Choroid plexus epithelial cell (primary cell): ENCODE data around the gene MIDN.
A peak's percentile ranks its signal among the peaks of the same experiment; 100 is the strongest.

Experiments
- DNase-seq: peaks from one replicate; pipeline ENCODE4 v3.0.0-alpha.2; 2010; ENCODE audit warnings: low read depth
- H3K4me3 ChIP-seq: 2 replicates; pipeline ENCODE4 v1.5.1; 2011; ENCODE audit warnings: low read depth, mild to moderate bottlenecking, control low read depth, low read length, moderate library complexity
- TF ChIP-seq, protein P1 (sequence below): conservative IDR thresholded peaks from 2 replicates; pipeline ENCODE4 v1.5.1; 2011; ENCODE audit warnings: low read depth, mild to moderate bottlenecking, control low read depth, inconsistent platforms, low read length, moderate library complexity

Gene MIDN

GRCh38 chr19:1235625-1236538 lies 12.5 kb upstream of the MIDN start:
- DNase-seq, result peak; percentile 61
- peak overlapping the region; percentile 49 for H3K4me3 ChIP-seq
- TF ChIP-seq, protein P1, sequence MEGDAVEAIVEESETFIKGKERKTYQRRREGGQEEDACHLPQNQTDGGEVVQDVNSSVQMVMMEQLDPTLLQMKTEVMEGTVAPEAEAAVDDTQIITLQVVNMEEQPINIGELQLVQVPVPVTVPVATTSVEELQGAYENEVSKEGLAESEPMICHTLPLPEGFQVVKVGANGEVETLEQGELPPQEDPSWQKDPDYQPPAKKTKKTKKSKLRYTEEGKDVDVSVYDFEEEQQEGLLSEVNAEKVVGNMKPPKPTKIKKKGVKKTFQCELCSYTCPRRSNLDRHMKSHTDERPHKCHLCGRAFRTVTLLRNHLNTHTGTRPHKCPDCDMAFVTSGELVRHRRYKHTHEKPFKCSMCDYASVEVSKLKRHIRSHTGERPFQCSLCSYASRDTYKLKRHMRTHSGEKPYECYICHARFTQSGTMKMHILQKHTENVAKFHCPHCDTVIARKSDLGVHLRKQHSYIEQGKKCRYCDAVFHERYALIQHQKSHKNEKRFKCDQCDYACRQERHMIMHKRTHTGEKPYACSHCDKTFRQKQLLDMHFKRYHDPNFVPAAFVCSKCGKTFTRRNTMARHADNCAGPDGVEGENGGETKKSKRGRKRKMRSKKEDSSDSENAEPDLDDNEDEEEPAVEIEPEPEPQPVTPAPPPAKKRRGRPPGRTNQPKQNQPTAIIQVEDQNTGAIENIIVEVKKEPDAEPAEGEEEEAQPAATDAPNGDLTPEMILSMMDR, result no peak

DNA sequence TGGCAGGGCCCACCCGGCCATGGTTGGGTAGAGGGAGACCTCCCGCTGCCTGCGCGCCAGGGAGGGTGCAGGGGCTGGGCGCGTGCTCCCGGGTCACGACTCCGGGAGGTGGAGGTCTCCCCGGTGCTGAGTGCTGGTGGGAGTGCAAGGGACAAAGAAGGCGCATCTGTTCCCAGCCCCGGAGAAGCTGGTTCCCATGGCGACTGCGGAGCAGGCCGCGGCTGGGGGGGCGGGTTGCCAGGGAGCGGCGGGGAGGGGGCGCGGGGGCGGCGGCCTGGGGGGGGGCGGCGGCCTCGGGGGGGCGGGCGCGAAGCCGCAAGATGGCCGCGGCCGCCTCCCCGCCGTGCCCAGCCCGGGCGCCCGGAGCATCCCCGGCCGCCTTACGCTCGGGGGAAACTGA lies 11.8 kb upstream of the MIDN start:
- peak overlapping the region; percentile 70 for H3K4me3 ChIP-seq
- no peak for DNase-seq
- TF ChIP-seq, protein P1, result no peak

GRCh38 chr19:1237027-1237659 lies 11.2 kb upstream of the MIDN start:
- TF ChIP-seq, protein P1, result no peak
- peak overlapping the region; percentile 70 for H3K4me3 ChIP-seq
- no peak for DNase-seq

- peak within 1 kb of the TSS; percentile 70 for H3K4me3 ChIP-seq
- DNase-seq, result peak; percentile 24
- TF ChIP-seq, protein P1, result no peak
Observed at GRCh38 chr19:1237754-1238368, 10.5 kb upstream of the MIDN start, which contains the start of gene CBARP. Gene CBARP, minus strand, starts transcription at chr19:1238005. Its CDS starts 1,905 bp downstream, at chr19:1236100.

- DNase-seq, result no peak
Observed at GRCh38 chr19:1238369-1239303, 9.7 kb upstream of the MIDN start.

DNA sequence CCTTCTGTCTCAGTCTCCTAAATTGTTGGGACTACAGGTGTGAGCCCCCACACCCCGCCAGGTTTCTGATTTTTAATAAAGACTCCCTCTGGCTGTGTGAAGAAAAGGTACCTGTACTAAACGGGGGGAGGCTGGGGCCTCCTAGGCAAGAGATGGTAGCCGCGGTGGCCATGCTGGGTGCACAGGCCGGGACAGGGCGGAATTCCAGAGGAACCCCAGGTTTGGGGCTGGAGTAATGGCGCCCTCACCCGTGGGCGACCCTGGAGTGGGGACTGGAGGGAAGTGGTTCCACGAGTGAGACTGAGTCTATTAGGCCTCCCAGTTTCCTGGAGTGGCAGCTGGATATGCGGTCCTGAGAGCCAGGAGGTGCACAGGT lies 9.0 kb upstream of the MIDN start:
- no peak overlapping the region for H3K4me3 ChIP-seq
- TF ChIP-seq, protein P1, result no peak
- DNase-seq, result no peak

More at GRCh38 chr19:1238369-1239303, 9.7 kb upstream of the MIDN start:
- TF ChIP-seq, protein P1, result no peak
- H3K4me3 ChIP-seq, result peak overlapping the region; percentile 70
